ENCODE measurements around the gene CELF3. TPM values are rescaled to one million over a fixed set of nuclear protein-coding genes. Genes with fewer than 3 reads are reported as not detected.
A peak's percentile ranks its signal among the peaks of the same experiment; 100 is the strongest.

CELF3 gene
- total and polyA plus RNA-seq, 9 of the 15 experiments (the other 6 are each of a cell fraction or from before 2014, with no cell fraction given) = not detected

GRCh38 chr1:151762941-151763921 lies 46.6 kb upstream of the CELF3 start, which contains the start of gene MRPL9 (continued):
- TF ChIP-seq, protein P1, sequence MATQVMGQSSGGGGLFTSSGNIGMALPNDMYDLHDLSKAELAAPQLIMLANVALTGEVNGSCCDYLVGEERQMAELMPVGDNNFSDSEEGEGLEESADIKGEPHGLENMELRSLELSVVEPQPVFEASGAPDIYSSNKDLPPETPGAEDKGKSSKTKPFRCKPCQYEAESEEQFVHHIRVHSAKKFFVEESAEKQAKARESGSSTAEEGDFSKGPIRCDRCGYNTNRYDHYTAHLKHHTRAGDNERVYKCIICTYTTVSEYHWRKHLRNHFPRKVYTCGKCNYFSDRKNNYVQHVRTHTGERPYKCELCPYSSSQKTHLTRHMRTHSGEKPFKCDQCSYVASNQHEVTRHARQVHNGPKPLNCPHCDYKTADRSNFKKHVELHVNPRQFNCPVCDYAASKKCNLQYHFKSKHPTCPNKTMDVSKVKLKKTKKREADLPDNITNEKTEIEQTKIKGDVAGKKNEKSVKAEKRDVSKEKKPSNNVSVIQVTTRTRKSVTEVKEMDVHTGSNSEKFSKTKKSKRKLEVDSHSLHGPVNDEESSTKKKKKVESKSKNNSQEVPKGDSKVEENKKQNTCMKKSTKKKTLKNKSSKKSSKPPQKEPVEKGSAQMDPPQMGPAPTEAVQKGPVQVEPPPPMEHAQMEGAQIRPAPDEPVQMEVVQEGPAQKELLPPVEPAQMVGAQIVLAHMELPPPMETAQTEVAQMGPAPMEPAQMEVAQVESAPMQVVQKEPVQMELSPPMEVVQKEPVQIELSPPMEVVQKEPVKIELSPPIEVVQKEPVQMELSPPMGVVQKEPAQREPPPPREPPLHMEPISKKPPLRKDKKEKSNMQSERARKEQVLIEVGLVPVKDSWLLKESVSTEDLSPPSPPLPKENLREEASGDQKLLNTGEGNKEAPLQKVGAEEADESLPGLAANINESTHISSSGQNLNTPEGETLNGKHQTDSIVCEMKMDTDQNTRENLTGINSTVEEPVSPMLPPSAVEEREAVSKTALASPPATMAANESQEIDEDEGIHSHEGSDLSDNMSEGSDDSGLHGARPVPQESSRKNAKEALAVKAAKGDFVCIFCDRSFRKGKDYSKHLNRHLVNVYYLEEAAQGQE (IDR thresholded peaks at IDR 0.05; ENCODE audit: borderline replicate concordance) = 0 out of 2 replicates have a peak, but pooled peaks have one; percentile 6
- TF ChIP-seq, protein P1 (CRISPR knock-in tag; IDR thresholded peaks at IDR 0.05; ENCODE audit: low read depth) = no peak
- TF ChIP-seq, protein P2, sequence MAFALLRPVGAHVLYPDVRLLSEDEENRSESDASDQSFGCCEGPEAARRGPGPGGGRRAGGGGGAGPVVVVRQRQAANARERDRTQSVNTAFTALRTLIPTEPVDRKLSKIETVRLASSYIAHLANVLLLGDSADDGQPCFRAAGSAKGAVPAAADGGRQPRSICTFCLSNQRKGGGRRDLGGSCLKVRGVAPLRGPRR (CRISPR knock-in tag; IDR thresholded peaks at IDR 0.05) = no peak
- TF ChIP-seq CC2D1A (IDR thresholded peaks at IDR 0.05) (no peak), CREM (IDR thresholded peaks at IDR 0.05; ENCODE audit: low read depth) (peak; percentile 86), THRB (CRISPR knock-in tag; conservative IDR thresholded peaks at IDR 0.05) (no peak), CHD1 (IDR thresholded peaks at IDR 0.05; ENCODE audit: low read length) (no peak), E2F3 (CRISPR knock-in tag; IDR thresholded peaks at IDR 0.05) (no peak), PHB2 (IDR thresholded peaks at IDR 0.05; ENCODE audit: low read depth) (no peak), MYNN (IDR thresholded peaks at IDR 0.05) (no peak), MYNN (CRISPR knock-in tag; IDR thresholded peaks at IDR 0.05) (no peak), MTF1 (CRISPR knock-in tag; IDR thresholded peaks at IDR 0.05; ENCODE audit: borderline replicate concordance) (no peak)
- TF ChIP-seq, protein P3, sequence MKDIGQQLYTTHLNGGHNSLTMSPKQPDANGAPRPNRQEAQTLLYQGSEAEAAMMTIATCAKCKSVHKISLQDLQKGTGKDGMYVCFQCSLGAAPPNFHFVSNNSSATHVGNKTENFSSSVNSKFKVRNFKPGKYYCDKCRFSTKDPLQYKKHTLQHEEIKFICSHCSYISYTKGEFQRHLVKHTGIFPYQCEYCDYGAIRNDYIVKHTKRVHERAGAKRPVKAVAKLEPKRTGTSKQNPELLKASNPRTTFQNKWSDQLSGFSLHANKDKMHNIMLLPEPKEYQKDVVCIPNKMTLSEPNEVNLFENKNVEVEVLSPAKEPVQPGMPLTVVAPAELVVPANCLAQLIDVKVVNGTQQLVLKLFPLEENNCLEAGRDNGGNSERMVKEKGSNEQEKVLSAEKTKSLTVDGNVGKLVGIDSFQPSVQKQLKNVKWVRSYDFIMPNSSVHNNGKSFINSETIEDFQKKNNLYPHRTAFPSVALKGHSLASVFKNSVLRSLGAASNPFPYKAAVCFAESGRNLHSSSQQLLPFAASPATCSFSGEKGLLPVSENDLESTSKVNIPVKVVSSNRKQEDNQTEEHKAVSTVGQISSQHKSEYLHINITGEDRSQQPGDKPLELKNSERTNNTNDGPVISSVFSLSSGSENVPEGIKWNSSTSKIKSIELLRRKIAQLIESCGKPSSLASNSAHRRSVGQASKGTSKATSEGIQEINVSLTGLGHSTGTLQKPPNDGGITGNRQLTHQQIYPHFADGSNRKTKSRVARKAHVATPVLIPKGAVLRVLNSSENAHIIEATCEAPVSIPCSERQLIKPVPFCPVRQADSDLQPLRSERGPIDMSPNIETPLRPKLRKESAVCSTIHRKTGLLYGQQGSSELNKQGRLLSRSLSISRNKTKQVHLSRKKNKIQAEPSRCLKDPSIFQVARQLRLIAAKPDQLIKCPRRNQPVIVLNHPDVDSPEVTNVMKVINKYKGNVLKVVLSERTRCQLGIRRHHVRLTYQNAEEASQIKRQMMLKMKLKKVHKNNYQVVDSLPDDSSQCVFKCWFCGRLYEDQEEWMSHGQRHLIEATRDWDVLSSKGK (CRISPR knock-in tag; IDR thresholded peaks at IDR 0.05) = no peak
